Vagina (tissue), 2 donors: ENCODE results near the gene LSM12. TPM values are rescaled to one million over a fixed set of nuclear protein-coding genes. Genes with fewer than 3 reads are reported as not detected.
"Not testable (repeated sequence)": the region's sequence is repeated elsewhere in the genome, so short reads cannot be mapped to it uniquely, and the experiment has no call there.

Experiments used
- DNase-seq, 2 donors: peaks; one replicate each; pipeline ENCODE4 v3.0.0-alpha.2; 2017; ENCODE audit errors: extremely low spot score in 2 of 2
- H3K27ac ChIP-seq: fragments of 200-600 bp; sonication (generic); one replicate; pipeline ENCODE4 v1.5.1; 2019
- H3K27me3 ChIP-seq: fragments of 200-600 bp; sonication (generic); one replicate; pipeline ENCODE4 v1.5.1; 2019
- H3K36me3 ChIP-seq, 2 donors: fragments of 200-600 bp; sonication (generic); one replicate each; pipeline ENCODE4 v1.5.1; 2017 to 2019
- H3K4me1 ChIP-seq: fragments of 200-600 bp; sonication (generic); one replicate; pipeline ENCODE4 v1.5.1; 2019
- H3K4me3 ChIP-seq, 2 donors: fragments of 200-600 bp; sonication (generic); 1 replicate in 1 of 2; 2 replicates in 1 of 2; pipeline ENCODE4 v1.5.1; 2016 to 2019
- H3K9me3 ChIP-seq: fragments of 200-600 bp; sonication (generic); one replicate; pipeline ENCODE4 v1.5.1; 2019
- POLR2A ChIP-seq, 2 donors: fragments of 450-650 bp; IDR thresholded peaks; one replicate each; pipeline ENCODE4 v1.6.1; 2017; ENCODE audit warnings: antibody characterized with exemption in 2 of 2, mild to moderate bottlenecking in 2 of 2, moderate library complexity in 2 of 2
- POLR2AphosphoS5 ChIP-seq, 2 donors: sonication (generic); formaldehyde crosslinking; IDR thresholded peaks; one replicate each; pipeline ENCODE4 v1.9.0; 2017; ENCODE audit warnings: antibody characterized with exemption in 2 of 2, mild to moderate bottlenecking in 2 of 2, low read depth in 1 of 2; ENCODE audit not compliant: insufficient read depth in 1 of 2
- intact Hi-C: fragments of 100-400 bp; cut with DNase I; formaldehyde crosslinking; loops from one replicate; pipeline ENCODE4 v1.15.1; 2023
- total RNA-seq: library from RNA; depleted of rRNA; stranded (reverse); fragments of >200 nt; gene quantifications from one replicate; pipeline ENCODE4 v1.2.3, GENCODE V29; 2016
- TF ChIP-seq, protein P1 (sequence below), 3 experiments: fragments of 450-650 bp in 2 of 3; fragments of 200-600 bp in 1 of 3; sonication (generic) in 1 of 3; IDR thresholded peaks; one replicate each; pipeline ENCODE4 v1.5.1; 2017 to 2019; ENCODE audit warnings: antibody characterized with exemption in 3 of 3, mild to moderate bottlenecking in 2 of 3, moderate library complexity in 2 of 3

The LSM12 gene
- total RNA-seq, 1 donor from 2014 or later: 27.3 TPM

GRCh38 chr17:44062871-44063270, 3.6 kb downstream of the LSM12 start:
- Histone ChIP-seq H3K4me1 (peaks cover 31% of the 10 kb centered on the region), H3K27me3 (no peaks in the 10 kb centered on the region), H3K36me3 (peaks cover 0 to 17% of the 10 kb centered on the region in 2 donors), H3K4me3 (no peak overlapping the region), H3K9me3 (no peaks in the 10 kb centered on the region), H3K27ac (no peak overlapping the region)
- no peak for TF ChIP-seq POLR2A (IDR thresholded peaks at IDR 0.05)
- TF ChIP-seq POLR2AphosphoS5 (IDR thresholded peaks at IDR 0.05; ENCODE audit: insufficient read depth in 1 of 2, low read depth in 1 of 2): no peak
- intact Hi-C loops: no loop called here
- no peak for DNase-seq

- TF ChIP-seq, protein P1, sequence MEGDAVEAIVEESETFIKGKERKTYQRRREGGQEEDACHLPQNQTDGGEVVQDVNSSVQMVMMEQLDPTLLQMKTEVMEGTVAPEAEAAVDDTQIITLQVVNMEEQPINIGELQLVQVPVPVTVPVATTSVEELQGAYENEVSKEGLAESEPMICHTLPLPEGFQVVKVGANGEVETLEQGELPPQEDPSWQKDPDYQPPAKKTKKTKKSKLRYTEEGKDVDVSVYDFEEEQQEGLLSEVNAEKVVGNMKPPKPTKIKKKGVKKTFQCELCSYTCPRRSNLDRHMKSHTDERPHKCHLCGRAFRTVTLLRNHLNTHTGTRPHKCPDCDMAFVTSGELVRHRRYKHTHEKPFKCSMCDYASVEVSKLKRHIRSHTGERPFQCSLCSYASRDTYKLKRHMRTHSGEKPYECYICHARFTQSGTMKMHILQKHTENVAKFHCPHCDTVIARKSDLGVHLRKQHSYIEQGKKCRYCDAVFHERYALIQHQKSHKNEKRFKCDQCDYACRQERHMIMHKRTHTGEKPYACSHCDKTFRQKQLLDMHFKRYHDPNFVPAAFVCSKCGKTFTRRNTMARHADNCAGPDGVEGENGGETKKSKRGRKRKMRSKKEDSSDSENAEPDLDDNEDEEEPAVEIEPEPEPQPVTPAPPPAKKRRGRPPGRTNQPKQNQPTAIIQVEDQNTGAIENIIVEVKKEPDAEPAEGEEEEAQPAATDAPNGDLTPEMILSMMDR (IDR thresholded peaks at IDR 0.05): no peak
- no peak for TF ChIP-seq POLR2AphosphoS5 (IDR thresholded peaks at IDR 0.05; ENCODE audit: insufficient read depth in 1 of 2, low read depth in 1 of 2)
- TF ChIP-seq POLR2A (IDR thresholded peaks at IDR 0.05): no peak
- H3K4me1 ChIP-seq: peaks cover 23% of the 10 kb centered on the region
- DNase-seq: no peak
- H3K9me3 ChIP-seq: no peaks in the 10 kb centered on the region
- peaks cover 0 to 17% of the 10 kb centered on the region in 2 donors for H3K36me3 ChIP-seq
- intact Hi-C loops: no loop called here
- no peak overlapping the region for H3K27ac ChIP-seq
- no peak overlapping the region for H3K4me3 ChIP-seq
- no peaks in the 10 kb centered on the region for H3K27me3 ChIP-seq
Measured at GRCh38 chr17:44061446-44061845, 5.0 kb downstream of the LSM12 start.

DNA sequence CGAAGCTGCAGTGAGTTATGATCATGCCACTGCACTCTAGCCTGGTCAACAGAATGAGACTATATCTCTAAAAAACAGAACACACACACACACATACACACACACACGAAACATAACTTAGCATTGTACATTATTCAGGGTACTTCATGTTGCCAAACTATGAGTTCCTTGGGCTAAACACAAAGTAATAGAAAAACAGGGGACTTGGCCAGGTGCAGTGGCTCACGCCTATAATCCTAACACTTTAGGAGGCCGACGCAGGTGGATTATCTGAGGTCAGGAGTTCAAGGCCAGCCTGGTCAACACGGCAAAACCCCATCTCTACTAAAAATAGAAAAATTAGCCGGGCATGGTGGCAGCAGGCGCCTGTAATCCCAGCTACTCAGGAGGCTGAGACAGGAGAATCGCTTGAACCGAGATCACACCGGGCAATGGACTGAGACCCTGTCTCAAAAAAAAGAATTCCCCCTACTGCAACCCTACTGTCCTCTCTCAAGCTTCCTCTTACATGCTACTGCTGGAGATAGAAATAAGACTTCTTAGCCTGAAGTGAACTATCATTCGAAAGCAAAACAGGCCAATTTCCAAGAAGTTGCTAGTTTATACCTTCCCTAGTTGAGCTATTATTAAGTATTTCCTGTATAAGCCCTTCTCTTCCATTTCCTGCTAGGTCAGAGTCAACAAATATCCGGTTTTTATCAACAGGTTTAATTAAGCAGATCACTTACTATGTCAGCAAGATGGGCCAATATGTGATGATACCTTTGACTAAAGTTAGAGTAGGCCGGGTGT, 7.2 kb downstream of the LSM12 start:
- H3K36me3 ChIP-seq: peaks cover 0 to 17% of the 10 kb centered on the region in 2 donors
- H3K4me1 ChIP-seq: peaks cover 14% of the 10 kb centered on the region
- no peak for DNase-seq
- no peaks in the 10 kb centered on the region for H3K27me3 ChIP-seq
- H3K27ac ChIP-seq: no peak overlapping the region
- no peak overlapping the region for H3K4me3 ChIP-seq
- intact Hi-C loops: no loop called here
- TF ChIP-seq POLR2A (IDR thresholded peaks at IDR 0.05) (no peak), POLR2AphosphoS5 (IDR thresholded peaks at IDR 0.05; ENCODE audit: insufficient read depth in 1 of 2, low read depth in 1 of 2) (no peak)
- TF ChIP-seq, protein P1 (IDR thresholded peaks at IDR 0.05): no peak
- no peaks in the 10 kb centered on the region for H3K9me3 ChIP-seq

DNA sequence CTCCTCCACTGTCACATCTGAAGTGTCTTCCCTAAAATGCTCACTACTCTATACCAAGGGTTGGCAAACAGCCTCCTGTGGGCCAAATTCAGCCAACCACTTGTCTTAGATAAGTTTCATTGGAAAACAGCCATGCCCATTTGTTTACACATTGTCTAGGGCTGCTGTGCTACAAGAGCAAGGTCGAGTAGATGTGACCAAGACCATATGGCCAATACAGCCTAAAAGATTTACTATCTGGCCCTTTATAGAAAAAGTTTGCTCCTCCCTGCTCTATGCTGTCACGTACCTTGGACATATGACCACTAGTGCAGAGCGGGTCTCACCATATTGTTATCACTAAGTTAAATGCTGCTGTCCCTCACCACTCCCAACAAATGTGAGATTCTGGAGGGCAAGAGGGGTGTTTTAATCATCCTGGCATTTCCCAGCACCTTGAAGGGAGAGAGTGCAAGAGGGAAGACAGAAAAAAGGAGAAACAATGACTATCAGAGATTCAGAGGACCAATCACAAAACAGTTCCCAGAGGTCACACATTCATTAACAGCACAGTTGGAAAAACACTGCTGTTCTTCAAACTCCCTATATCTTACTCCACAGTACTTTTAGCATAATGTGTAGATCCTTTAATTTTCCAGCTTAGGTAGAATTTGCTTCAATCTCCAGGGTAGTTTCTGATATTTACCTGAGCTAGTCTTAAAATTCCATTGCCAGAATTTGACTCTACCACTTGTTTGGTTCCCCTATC, 13.2 kb downstream of the LSM12 start:
- no peak overlapping the region for H3K27ac ChIP-seq
- no peaks in the 10 kb centered on the region for H3K27me3 ChIP-seq
- H3K4me3 ChIP-seq: no peak overlapping the region
- H3K4me1 ChIP-seq: no peaks in the 10 kb centered on the region
- intact Hi-C loops: no loop called here
- H3K36me3 ChIP-seq: peaks cover 0 to 34% of the 10 kb centered on the region in 2 donors
- no peak for DNase-seq
- H3K9me3 ChIP-seq: no peaks in the 10 kb centered on the region
- no peak for TF ChIP-seq POLR2A (IDR thresholded peaks at IDR 0.05)
- TF ChIP-seq, protein P1 (IDR thresholded peaks at IDR 0.05): no peak
- TF ChIP-seq POLR2AphosphoS5 (IDR thresholded peaks at IDR 0.05; ENCODE audit: insufficient read depth in 1 of 2, low read depth in 1 of 2): no peak

GRCh38 chr17:44049294-44050060, 17.0 kb downstream of the LSM12 start:
- H3K9me3 ChIP-seq: no peaks in the 10 kb centered on the region
- DNase-seq: no peak
- H3K4me1 ChIP-seq: peaks cover 2% of the 10 kb centered on the region
- intact Hi-C loops: no loop called here
- H3K4me3 ChIP-seq: no peak overlapping the region
- TF ChIP-seq, protein P1 (IDR thresholded peaks at IDR 0.05): no peak
- H3K27me3 ChIP-seq: no peaks in the 10 kb centered on the region
- H3K36me3 ChIP-seq: peaks cover 0 to 40% of the 10 kb centered on the region in 2 donors
- no peak overlapping the region for H3K27ac ChIP-seq

GRCh38 chr17:44046893-44047292, 19.6 kb downstream of the LSM12 start:
- H3K9me3 ChIP-seq, intact Hi-C loops, H3K27ac ChIP-seq, H3K4me3 ChIP-seq, H3K27me3 ChIP-seq, DNase-seq: not testable (repeated sequence)
- H3K4me1 ChIP-seq: peaks cover 22% of the 10 kb centered on the region
- peaks cover 0 to 33% of the 10 kb centered on the region in 2 donors for H3K36me3 ChIP-seq
